HG02870 (cell line): ENCODE results near the gene CBX2.

ENCODE experiments used
- ATAC-seq: cut with Tn5 transposase; IDR thresholded peaks from one replicate; pipeline ENCODE4 v1.9.1; 2021; ENCODE audit warnings: mild to moderate bottlenecking, moderate library complexity; ENCODE audit not compliant: unreplicated experiment

The CBX2 gene

DNA sequence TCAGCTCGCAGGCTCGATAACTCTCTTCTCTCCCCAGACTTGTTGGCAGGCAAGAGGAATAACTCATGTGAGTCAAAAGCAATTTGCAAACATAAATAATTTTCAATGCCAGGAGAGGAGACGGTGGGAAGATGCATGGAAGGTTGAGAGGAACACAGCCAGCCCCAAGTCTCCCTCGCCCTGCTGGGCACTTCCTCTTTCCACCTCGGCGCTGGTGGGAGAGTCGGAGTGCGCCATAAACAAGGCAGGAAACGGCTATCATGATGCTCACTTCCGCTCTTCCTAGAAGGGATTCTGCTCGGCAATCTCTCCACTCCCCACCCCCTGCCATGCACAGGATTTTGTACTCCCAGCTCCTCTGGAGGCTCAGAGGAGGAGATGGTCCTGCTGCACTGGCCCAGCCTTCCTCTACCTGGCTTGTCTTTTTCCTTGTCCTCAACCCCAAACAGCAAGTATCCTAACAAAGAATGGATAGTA lies 48.3 kb downstream of the CBX2 start:
- ATAC-seq, result no peak

DNA sequence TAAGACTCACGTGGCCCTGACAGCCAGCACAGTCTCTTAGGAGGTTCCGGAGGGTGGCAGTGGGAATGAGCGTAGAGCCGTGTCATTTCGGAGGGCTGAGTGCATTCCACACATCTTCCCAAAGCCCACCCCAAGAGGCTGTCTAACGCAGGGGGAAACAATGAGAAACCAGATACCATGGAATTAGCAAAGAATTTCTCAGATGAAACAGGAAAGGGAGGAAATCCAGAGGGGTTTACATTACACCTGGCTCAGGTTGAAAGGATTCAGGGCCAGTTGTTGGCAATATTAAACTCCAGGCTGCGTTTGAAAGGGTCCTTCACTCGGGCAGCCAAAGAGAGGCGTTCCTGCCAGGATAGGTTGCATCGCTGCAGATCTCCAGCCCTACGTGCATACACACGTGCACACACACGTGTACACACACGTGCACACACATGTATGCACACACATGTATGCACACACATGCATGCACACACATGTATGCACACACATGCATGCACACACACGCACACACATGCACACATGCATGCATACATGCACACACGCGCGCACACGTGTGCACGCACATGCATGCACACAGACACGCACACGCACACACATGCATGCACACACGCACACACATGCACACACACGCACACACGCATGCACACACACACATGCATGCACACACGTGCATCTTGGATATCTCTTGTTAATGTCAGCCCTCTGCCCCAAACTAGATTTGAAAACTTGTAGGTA lies 49.1 kb downstream of the CBX2 start:
- ATAC-seq, result no peak

DNA sequence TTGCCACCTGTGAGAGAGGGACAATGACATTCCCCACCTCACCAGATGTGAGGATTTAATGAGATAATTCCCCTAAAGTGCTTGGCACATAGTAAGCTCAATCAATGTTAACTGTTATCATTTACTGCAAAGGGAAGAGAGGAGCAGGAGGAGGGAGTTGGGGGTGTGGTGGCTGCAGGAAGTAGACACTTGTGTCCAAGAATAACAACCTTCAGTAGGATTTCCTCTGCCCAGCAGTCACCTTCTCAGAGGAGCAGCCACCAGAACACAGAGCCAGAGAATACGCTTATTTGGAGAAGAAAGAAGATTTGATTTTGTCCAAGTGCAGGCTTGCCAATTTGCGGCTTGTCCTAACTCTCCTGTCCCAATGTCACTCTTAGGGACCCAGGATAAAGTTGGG lies 51.1 kb downstream of the CBX2 start:
- ATAC-seq, result no peak

DNA sequence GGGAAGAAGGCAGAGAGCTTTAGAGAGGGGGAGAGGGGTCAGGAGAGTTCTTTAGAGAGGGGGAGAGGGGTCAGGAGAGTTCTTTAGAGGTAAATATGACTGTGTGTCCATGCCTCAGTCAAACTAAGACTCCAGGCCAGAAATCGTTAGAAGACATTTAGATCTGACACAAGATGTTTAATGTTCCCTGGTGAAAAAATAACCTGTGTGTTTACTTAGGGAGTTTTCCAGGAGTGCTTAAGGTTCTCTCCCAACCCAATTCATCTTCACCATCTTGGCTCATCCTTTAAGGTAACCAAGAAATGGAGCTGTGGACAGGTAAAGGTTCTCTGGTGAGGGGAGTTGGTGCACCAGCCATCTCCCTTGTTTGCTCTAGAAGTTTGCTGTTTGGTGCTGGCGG lies 51.5 kb downstream of the CBX2 start:
- no peak for ATAC-seq

DNA sequence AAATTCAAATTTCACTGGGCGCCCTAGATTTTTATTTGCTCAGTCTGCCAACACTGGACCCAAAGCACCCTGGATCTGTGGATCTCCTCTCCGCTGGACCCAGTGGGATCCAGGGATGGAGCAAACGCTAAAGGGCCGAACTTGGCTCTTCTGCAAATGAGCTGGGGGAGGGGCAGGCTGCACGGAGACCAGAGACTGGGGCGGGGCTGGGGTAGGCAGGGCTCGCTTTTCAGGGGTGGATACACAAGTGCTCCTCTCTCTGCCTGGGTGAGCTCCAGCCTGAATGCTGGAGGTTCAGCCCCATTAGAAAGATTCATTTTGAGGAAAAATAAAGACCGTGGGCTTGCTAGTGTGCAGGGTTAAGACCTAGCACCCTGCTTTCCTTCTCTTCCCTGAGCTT lies 52.4 kb downstream of the CBX2 start:
- ATAC-seq, result no peak

DNA sequence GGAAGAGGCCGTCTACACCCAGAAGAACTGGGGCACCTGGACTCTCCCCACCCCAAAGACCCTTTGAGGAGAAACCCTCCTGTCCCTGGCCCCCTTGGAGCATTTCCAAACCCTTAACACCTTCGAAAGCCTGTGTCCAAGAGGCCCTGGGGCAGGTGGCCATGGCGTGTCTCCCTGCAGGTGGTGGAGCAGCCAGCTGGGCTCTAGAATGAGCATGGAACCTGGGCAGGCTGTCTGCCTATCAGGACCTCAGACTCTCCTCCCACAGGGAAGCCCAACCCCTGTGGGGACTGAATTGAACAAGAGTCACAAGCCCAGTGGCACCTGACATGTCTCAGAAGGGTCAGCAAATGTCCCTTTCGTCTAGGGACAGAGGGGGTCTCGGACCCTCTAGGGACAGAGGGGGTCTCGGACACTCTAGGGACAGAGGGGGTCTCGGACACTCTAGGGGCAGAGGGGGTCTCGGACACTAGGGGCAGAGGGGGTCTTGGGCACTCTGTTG lies 52.9 kb downstream of the CBX2 start:
- ATAC-seq, result no peak

DNA sequence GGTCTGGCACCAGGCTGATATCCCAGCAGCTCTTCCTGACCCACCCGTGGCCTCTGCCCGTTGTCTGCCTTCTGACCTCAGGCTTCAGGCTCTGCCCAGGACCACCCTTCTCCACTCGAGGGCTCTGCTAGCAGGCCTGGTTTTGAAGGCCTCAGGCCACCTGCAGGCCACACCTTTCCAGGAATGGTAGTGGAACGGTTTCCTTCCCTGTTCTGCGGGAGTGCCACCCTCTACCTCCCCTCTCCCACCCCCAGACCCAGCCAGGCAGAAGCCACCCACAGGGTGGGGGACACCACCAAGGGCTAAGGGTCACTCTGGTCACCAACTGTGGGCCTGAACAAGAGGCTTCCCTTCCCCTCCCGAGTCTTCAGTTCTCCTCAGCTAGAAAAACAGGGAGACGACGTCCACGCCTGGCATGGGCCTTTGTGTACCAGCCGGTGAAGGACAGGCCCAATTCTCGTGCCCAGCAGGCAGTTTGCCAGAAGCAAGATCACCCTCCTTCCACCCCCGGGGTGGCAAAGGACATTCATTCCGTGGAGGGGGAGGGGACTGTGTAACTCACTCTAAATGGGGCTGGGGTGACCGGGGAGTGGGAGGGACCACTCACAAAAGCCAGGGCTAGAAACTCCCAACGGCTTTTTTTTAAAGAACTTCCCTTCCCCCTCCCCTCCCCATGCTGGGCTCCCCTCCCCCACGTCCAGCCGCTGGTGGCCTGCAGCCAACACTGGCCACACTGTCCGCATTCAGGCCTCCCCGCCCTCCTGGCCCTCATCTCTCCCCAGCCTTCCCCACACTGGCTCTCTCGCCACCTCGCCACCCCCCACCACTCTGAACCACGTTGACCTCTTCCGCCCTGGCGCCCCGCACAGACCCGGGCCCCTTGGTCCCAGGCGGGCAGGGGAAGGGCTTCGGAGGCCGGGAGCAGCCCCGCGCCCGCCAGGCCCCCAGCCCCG lies 53.6 kb downstream of the CBX2 start:
- ATAC-seq, result no peak

DNA sequence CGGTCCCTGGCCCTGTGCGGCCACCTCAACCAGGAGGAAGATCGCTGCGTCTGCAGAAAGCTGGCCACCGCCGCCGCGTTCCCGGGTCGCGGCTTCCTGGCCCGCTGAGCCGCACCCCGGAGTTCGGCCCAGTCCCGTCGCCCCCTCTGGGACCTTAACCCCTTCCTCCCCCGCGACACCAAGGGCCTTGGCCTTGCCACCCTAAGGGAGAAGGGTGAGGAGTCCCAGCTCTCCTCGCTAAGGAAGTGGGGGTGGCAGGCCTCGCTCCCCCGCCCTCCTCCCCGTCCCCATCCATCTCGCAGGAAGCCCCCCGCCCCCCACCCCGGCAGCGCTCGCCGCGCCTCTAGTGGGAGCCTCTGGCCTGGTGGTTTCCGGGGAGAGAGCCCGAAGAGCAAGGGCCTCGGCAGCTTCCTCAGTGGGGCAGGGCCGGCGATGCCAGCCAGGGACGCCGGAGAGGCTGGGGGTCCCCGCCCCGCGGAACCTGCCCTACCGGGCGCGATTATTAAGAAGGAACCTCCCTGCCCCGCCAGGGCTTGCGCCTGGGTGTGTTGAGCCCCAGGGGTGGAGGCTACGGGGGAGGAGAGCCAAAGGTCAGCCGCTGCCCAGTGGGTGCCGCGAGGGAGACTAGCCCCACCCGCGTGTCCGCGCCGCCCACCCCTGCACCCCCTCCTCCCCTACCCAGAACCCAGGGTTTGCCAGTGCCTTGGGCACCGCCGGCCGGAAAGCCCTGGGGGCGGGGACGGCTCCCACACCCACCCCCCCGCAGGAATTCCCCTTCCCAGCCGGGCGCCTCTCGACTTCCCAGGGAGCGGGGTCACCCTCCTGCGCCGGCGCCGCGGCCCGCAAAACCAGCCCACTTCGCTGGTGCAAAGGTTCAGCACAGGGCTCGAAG lies 54.5 kb downstream of the CBX2 start:
- ATAC-seq, result no peak

DNA sequence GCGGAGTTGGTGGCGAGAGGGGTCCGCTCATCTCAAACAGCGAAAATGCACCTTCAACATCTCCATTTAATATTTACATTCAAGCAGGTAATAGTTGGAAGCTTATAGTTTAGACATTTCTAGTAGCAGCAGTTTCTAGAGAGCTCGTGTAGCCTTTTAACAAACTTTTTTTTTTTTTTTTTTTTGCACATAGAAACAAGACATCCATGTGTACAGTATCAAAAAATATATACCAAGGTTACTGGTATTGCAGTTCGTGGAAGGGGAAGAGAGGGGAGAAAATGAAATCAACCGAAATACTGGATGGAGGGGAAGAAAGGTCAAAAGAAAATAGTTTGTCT lies 55.1 kb downstream of the CBX2 start:
- ATAC-seq, result no peak

DNA sequence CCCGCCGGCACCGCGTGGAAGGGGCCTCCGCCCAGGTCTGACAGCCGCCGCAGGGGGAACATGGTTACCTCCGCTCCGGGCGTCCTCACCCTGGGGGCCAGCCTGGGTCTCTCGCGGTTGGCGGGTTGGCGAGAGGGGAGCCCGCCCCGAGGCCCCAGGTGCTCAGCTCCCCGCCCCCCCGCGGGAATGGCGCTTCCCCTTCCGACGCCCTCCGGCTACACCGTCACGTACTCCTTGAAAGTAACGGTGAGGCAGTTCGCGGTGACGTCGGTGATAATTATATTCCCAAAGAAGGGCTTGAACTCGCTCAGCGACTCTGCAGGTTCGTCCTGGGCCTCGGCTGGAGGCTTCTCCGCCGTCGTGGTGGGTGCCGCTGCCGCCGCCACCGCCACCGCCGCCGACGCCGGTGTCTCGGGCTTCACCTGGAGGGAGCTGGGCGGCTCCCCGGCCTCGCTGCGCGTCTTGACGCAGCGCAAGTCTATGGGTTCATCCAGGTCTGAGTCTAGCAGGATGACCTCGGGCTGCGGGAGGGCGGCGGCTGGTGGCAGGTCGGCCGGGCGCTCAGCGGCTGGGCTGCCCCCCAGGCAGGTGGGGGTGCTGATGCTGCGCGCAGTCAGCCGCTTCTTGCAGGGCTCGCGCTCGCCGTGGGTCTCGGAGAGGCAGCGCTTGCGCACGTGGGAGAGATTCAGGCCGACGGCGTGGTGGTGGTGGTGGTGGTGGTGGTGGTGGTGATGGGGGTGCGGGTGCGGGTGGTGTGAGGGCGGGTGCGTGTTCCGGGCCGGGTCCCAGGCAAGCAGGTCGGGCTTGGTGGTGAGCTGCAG lies 56.0 kb downstream of the CBX2 start:
- ATAC-seq, result no peak

DNA sequence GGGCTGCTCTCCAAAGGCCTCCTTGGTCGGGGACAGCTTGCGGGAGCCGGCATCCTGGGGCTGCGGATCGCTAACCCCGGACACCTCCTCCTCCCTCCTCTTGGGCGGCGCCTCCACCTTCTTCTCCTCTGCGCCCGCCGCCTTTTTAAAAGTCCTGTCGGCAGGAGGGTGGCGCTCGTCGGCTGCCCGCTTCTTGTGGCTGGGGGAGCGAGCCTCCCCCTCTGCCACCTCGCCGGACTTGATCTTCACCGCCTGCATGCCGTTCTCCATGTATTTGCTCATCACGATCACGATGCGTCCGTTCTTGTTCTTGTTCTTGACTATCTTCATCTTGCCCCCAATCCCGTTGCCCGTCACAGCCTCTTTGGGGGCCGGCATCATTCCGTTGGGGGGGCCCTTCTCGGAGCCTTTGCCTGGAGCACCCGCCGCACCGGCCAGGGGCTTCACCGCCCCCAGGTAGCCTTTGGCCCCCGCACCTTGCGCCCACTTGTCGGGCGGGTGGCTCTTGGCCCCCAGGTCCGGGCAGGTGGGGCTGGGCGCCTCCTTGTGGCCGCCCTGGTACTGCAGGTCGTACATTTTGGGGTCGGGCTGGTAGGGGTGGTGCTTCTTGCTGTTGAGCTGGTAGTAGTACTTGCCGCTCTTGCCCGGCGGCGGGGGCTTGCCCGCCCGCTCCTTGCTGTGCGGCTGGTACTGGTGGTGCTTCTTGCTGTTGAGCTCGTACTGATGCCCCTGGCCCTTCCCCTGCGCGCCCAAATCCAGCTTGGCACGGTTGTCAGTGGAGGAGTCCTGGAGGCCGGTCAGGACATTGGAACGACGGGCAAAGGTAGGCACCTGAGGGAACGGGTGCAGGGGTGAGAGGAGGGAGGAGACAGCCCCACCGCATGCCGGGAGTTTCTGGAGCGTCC lies 56.9 kb downstream of the CBX2 start:
- no peak for ATAC-seq

DNA sequence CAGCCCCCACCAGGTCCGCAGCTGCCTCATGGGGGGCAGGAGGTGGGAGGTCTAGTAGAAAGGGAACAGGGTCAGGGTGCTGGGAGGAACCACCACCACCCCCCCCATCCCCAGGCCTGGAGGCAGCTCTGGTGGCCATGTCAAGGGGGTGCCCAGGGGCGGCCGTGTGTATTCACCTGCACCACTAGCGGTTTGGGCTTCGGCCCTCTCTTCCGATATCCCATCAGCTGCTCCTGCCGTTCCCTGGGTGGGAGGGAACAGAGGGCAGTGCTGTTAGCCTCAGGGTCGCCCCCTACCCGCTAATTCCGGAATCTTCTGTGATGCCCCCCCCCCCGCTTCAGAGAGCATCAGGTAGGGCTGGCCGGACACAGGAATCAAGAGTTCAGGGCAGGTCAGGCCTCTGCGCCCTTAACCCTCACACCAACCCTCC lies 57.5 kb downstream of the CBX2 start:
- ATAC-seq, result no peak

DNA sequence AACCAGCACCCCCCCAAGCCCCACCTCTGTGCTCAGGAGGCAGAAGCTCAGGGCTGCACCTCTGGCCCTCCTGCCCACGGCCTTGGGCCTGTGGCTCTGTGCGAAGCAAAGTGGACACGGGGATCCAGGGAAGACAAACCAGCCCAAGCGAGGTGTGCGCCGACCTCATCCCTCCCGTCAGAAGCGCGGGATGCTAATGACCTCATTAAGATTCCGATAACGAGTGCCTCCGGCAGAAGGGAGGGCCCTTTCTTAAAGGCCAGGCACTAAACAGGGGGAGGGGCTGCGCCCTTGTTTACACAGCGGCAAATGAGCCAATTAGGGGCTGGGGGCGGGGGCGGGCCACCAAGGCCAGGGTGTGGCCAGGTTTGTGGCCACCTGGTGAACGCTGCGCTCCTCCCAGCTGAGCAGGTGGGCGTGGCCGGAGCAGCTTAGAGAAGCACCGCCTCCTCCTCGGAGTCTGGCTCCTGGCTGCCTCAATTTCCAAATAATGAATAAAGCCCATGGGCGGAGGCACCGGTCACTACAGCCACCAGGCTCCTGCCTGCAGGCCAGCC lies 58.1 kb downstream of the CBX2 start:
- no peak for ATAC-seq

DNA sequence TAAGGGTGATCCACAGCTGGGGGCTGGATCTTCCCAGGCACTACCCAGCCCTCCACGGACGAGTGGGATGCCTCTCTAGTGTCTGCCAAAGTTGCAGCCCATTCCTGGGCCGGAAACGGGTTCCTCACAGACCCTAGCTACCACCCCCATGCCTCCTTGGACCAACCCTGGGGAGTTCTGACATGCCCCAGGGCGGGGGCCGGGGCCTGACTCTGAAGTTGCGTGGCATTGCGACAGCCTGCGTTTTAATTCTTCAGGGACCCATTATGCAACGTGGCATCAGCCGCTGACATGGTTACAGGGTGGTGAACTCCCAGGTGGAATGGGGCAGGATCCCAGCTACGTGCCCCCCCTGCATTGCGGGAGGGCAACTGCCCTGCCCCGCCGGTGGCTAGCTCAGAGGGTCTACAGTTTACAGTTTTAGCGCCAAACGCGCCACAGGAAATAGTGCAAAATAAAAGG lies 58.6 kb downstream of the CBX2 start:
- ATAC-seq, result no peak

DNA sequence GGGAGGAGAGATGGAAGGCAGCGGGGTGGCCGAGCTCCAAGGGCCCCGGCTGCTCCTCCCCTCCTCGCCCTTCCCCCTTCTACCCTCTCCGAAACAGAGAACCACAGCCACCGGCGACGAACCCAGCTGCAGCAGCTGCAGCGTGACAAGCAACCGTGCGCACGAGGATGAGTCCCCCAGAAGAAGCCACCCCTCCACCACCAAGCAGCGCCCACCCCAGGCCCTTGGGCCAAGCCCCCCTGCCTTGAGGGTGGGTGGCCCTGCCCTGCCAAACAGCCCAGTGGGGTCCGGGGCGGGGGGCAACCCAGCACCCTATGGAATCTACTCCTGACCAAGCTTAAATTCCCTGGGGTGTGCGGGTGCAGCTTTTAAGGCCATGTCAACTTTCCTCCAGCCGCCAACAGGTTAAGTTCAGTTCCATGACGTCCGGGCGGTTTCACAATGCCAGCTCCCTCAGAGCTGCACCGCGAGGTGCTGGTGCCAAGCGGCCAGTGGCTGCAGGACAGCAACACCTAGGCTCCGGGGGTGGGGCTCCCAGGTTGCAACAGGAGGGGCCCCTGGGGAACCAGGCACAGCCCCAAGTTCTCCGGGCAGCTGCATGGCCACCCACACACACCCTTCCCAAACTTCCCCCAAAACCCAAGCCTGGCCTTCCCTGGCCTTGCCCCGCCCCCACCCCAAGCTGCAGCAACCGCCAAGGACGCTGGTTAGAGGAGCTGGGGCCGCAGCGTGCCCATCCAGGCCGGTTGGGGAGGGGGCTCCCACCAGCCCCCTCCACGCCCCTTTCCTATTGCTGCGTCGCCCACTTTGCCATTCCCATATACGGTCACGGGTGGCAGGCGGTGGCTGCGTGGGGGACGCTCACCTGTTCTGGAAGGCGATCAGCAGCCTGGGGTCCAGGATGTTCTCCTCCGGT lies 59.3 kb downstream of the CBX2 start:
- ATAC-seq, result no peak
